HepG2 (cell line): ENCODE results near the gene NFKBIL1. TPM values are rescaled to one million over a fixed set of nuclear protein-coding genes. Genes with fewer than 3 reads are reported as not detected.
A peak's percentile ranks its signal among the peaks of the same experiment; 100 is the strongest.

ENCODE experiments used
- ATAC-seq: fragments of 200-7000 bp; cut with Tn5 transposase; 3 replicates; pipeline ENCODE4 v1.9.1; 2020; ENCODE audit warnings: mild to moderate bottlenecking, moderate library complexity
- BruUV-seq: library from RNA; stranded (reverse); fragments of 400-500 nt; replicated peaks from 2 replicates; lab custom pipeline; 2021; lab: Mats Ljungman, UMichigan
- CTCF ChIA-PET: fragments of 300-600 bp; formaldehyde crosslinking; extraction: SDS; loops from one replicate; lab custom pipeline; 2021; ENCODE audit warnings: low total read pairs, inconsistent platforms, low intra/inter-chr PET ratio; lab: Yijun Ruan, JAX
- POLR2A ChIA-PET: fragments of 350-600 bp; sonication (Branson Sonifier 250); formaldehyde crosslinking; loops from one replicate; lab custom pipeline; 2020; ENCODE audit warnings: antibody characterized with exemption, inconsistent platforms; lab: Yijun Ruan, JAX
- DNase-seq: peaks from one replicate; pipeline ENCODE4 v3.0.0-alpha.2; 2015; ENCODE audit warnings: low spot score
- FAIRE-seq: peaks from 3 replicates; lab custom pipeline; 2011; peaks lifted over from hg19 to GRCh38; lab: Jason Lieb, UNC
- H2AFZ ChIP-seq: one replicate; pipeline ENCODE4 v1.6.1; 2011; ENCODE audit warnings: low read length, inconsistent platforms
- H3K27ac ChIP-seq: fragments of 300-600 bp; 3 replicates; pipeline ENCODE4 v1.8.0; 2011; ENCODE audit warnings: mixed run types, mild to moderate bottlenecking, mixed read lengths, low read length, inconsistent platforms; ENCODE audit not compliant: insufficient read depth; ENCODE audit errors: extremely low read length
- H3K27me3 ChIP-seq, 2 experiments: fragments of 200-600 bp in 1 of 2; 2 replicates in 1 of 2; 3 replicates in 1 of 2; pipeline versions ENCODE4 v1.6.0 to v1.8.0; 2011; ENCODE audit warnings: low read length in 2 of 2, mild to moderate bottlenecking in 2 of 2, moderate library complexity in 2 of 2, inconsistent platforms in 1 of 2; ENCODE audit not compliant: insufficient read depth in 2 of 2, control insufficient read depth in 1 of 2
- H3K36me3 ChIP-seq, 2 experiments: fragments of 200-600 bp in 1 of 2; replicated peaks in 1 of 2; 2 replicates in 1 of 2; 3 replicates in 1 of 2; pipeline versions ENCODE4 v1.5.1 to v1.8.0; 2011; ENCODE audit warnings: low read length in 2 of 2, inconsistent platforms in 1 of 2; ENCODE audit not compliant: insufficient read depth in 2 of 2, control insufficient read depth in 1 of 2
- H3K4me1 ChIP-seq: 2 replicates; pipeline ENCODE4 v1.5.1; 2012; ENCODE audit warnings: low read length, inconsistent platforms; ENCODE audit not compliant: insufficient read depth
- H3K4me2 ChIP-seq: 2 replicates; pipeline ENCODE4 v1.6.0; 2011; ENCODE audit warnings: low read depth, low read length, inconsistent platforms
- H3K4me3 ChIP-seq, 3 experiments: fragments of 200-600 bp in 1 of 3; sonication (generic), shearing (Covaris generic) in 1 of 3; replicated peaks in 1 of 3; 2 replicates each; pipeline ENCODE4 v1.5.1; 2011 to 2016; ENCODE audit warnings: low read length in 3 of 3, inconsistent platforms in 2 of 3, low read depth in 2 of 3, mild to moderate bottlenecking in 2 of 3, control low read depth in 1 of 3, mixed read lengths in 1 of 3; ENCODE audit not compliant: insufficient read depth in 1 of 3
- H3K79me2 ChIP-seq: one replicate; pipeline ENCODE4 v1.6.1; 2011; ENCODE audit warnings: low read length, inconsistent platforms; ENCODE audit not compliant: insufficient read depth
- H3K9ac ChIP-seq: 2 replicates; pipeline ENCODE4 v1.6.0; 2011; ENCODE audit warnings: mild to moderate bottlenecking, low read depth, low read length, inconsistent platforms; ENCODE audit not compliant: insufficient read depth
- H3K9me3 ChIP-seq: 2 replicates; pipeline ENCODE4 v1.5.1; 2012; ENCODE audit warnings: mild to moderate bottlenecking, low read length
- H4K20me1 ChIP-seq: 2 replicates; pipeline ENCODE4 v1.6.0; 2011; ENCODE audit warnings: inconsistent platforms, mild to moderate bottlenecking, low read length, moderate library complexity; ENCODE audit not compliant: insufficient read depth
- CCDC6 ChIP-seq: sonication (generic); formaldehyde crosslinking; IDR thresholded peaks from 2 replicates; pipeline ENCODE4 v1.8.1; 2022; ENCODE audit warnings: mild to moderate bottlenecking, missing genetic modification reagents, moderate library complexity
- CHCHD3 ChIP-seq: sonication (generic); formaldehyde crosslinking; IDR thresholded peaks from 2 replicates; pipeline ENCODE4 v1.8.0; 2022; ENCODE audit warnings: mild to moderate bottlenecking, missing genetic modification reagents, moderate library complexity
- ERF ChIP-seq: IDR thresholded peaks from 2 replicates; pipeline ENCODE4 v1.6.1; 2018; ENCODE audit warnings: missing biosample characterization, missing genetic modification reagents
- KDM5A ChIP-seq: fragments of 200-600 bp; sonication (generic); IDR thresholded peaks from 2 replicates; pipeline ENCODE4 v1.7.0; 2018; ENCODE audit warnings: antibody characterized with exemption, mild to moderate bottlenecking, low read length, borderline replicate concordance
- MZF1 ChIP-seq: sonication (generic); formaldehyde crosslinking; IDR thresholded peaks from 2 replicates; pipeline ENCODE4 v1.8.1; 2023; ENCODE audit warnings: mild to moderate bottlenecking, missing genetic modification reagents, borderline replicate concordance
- SIX1 ChIP-seq: sonication (generic); formaldehyde crosslinking; IDR thresholded peaks from 2 replicates; pipeline ENCODE4 v1.4.0; 2020; ENCODE audit warnings: missing genetic modification reagents, borderline replicate concordance
- TEAD2 ChIP-seq: sonication (generic); formaldehyde crosslinking; IDR thresholded peaks from 2 replicates; pipeline ENCODE4 v1.9.0; 2021; ENCODE audit warnings: missing genetic modification reagents
- ZKSCAN8 ChIP-seq: IDR thresholded peaks from 2 replicates; pipeline ENCODE4 v1.6.1; 2016; ENCODE audit warnings: borderline replicate concordance, missing genetic modification reagents, missing compliant biosample characterization
- ZNF138 ChIP-seq: sonication (generic); formaldehyde crosslinking; IDR thresholded peaks from 2 replicates; pipeline ENCODE4 v1.5.0; 2020; ENCODE audit warnings: mild to moderate bottlenecking, low read depth, missing genetic modification reagents
- ZNF274 ChIP-seq: sonication (generic); formaldehyde crosslinking; IDR thresholded peaks from 2 replicates; pipeline ENCODE4 v1.5.1; 2020; ENCODE audit warnings: mild to moderate bottlenecking, missing genetic modification reagents
- ZNF33B ChIP-seq: sonication (generic); formaldehyde crosslinking; IDR thresholded peaks from 2 replicates; pipeline ENCODE4 v1.5.1; 2020; ENCODE audit warnings: mild to moderate bottlenecking, missing genetic modification reagents
- ZNF629 ChIP-seq: sonication (generic); formaldehyde crosslinking; conservative IDR thresholded peaks from 2 replicates; pipeline ENCODE4 v1.5.0; 2020; ENCODE audit warnings: missing genetic modification reagents
- ZNF713 ChIP-seq: sonication (generic); formaldehyde crosslinking; IDR thresholded peaks from 2 replicates; pipeline ENCODE4 v1.4.0; 2020; ENCODE audit warnings: mild to moderate bottlenecking, missing genetic modification reagents
- ZNF749 ChIP-seq: sonication (generic); formaldehyde crosslinking; IDR thresholded peaks from 2 replicates; pipeline ENCODE4 v1.8.0; 2022; ENCODE audit warnings: mild to moderate bottlenecking, missing genetic modification reagents, moderate library complexity, borderline replicate concordance
- ZNF780A ChIP-seq: sonication (generic); formaldehyde crosslinking; IDR thresholded peaks from 2 replicates; pipeline ENCODE4 v1.8.0; 2022; ENCODE audit warnings: mild to moderate bottlenecking, missing genetic modification reagents, moderate library complexity
- WGBS: methylation state at CpG from one replicate; pipeline ENCODE4 v1.1.6; 2017; ENCODE audit warnings: low lambda C conversion rate; 5-methylcytosine and 5-hydroxymethylcytosine counted together
- in situ Hi-C: cut with HindIII; loops from 2 replicates; pipeline ENCODE4 v1.10.0; 2017; ENCODE audit warnings: low pct_unique_long_range_greater_than_20kb; ENCODE audit not compliant: extremely low pct_ligation_motif_present
- intact Hi-C: fragments of 100-400 bp; cut with micrococcal nuclease; formaldehyde crosslinking; loops from one replicate; pipeline ENCODE4 v1.10.0; 2022; ENCODE audit not compliant: unreplicated experiment
- polyA plus RNA-seq, 8 experiments: library from polyadenylated mRNA; depleted of rRNA in 3 of 8; stranded (reverse) in 7 of 8; unstranded in 1 of 8; fragments of >200 nt; fragmentation: Illumina TruSeq in 4 of 8; extraction: Trizol in 4 of 8; gene quantifications; 2 replicates each; pipeline versions ENCODE4 v1.2.1 to v1.2.3, GENCODE V29; 2011 to 2016; ENCODE audit warnings: low read depth in 4 of 8, missing spikeins in 1 of 8, mixed read lengths in 1 of 8; ENCODE audit not compliant: insufficient read depth in 1 of 8
- total RNA-seq, 5 experiments: library from RNA; depleted of rRNA; stranded (reverse); fragments of >200 nt; fragmentation: Illumina TruSeq; extraction: Trizol; gene quantifications; 2 replicates each; pipeline ENCODE4 v1.2.3, GENCODE V29; 2016; ENCODE audit warnings: low read depth in 1 of 5
- TF ChIP-seq, protein P1 (sequence below): IDR thresholded peaks from 2 replicates; pipeline ENCODE4 v1.6.1; 2012; ENCODE audit warnings: inconsistent platforms

NFKBIL1 gene
- total and polyA plus RNA-seq, 2 of the 13 experiments (the other 11 are each of a cell fraction or from before 2014, with no cell fraction given) = 9.7 to 19.5 TPM

DNA sequence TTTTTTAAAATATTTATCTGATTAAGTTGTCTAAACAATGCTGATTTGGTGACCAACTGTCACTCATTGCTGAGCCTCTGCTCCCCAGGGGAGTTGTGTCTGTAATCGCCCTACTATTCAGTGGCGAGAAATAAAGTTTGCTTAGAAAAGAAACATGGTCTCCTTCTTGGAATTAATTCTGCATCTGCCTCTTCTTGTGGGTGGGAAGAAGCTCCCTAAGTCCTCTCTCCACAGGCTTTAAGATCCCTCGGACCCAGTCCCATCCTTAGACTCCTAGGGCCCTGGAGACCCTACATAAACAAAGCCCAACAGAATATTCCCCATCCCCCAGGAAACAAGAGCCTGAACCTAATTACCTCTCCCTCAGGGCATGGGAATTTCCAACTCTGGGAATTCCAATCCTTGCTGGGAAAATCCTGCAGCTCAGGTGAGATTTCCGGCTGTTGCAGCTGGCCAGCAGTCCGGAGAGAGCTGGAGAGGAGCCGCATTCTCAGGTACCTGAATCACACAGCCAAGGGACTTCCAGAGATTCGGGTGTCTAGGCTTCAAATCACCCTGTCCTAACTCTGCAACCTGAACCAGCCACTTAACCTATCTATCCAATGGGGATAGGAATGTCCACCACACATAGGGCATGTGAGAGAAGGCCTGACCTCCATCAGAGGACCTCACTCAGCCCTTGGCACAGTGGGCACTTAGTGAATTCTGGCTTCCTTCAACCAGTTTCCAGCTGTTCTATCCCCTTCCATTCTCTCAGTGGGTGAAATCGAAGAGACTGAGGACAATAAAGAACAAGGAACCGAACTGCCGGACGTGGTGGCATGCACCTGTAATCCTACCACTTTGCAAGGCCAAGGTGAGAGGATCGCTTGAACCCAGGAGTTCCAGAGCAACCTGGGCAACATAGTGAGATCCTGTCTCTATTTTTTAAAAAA lies 31.0 kb downstream of the NFKBIL1 start:
- intact Hi-C loops (no loop called here), in situ Hi-C loops (no loop called here)
- ChIA-PET CTCF (no interaction called here), POLR2A (interaction anchor here (1.6 to 2.3 kb wide), 3 partner anchors 20 to 86 kb away, joined by 4 to 9 read pairs (median 6); partner anchors contain the start of genes DDX39B and GPANK1)
- H3K9me3 ChIP-seq = no peaks in the 10 kb centered on the region
- FAIRE-seq (no peak), DNase-seq (no peak), ATAC-seq (no peak)
- no peak overlapping the region for H3K4me2 ChIP-seq
- no peak overlapping the region for H3K9ac ChIP-seq
- H3K27me3 ChIP-seq = peaks cover 16 to 89% of the 10 kb centered on the region in 2 experiments
- no peak overlapping the region for H3K27ac ChIP-seq
- no peaks in the 10 kb centered on the region for H4K20me1 ChIP-seq
- peaks cover 25% of the 10 kb centered on the region for H3K4me1 ChIP-seq
- H2AFZ ChIP-seq = no peak overlapping the region
- no peaks in the 10 kb centered on the region for H3K36me3 ChIP-seq
- TSS peak; percentile 52 for BruUV-seq
- no peak overlapping the region for H3K4me3 ChIP-seq
- TF ChIP-seq MZF1 (CRISPR knock-in tag) (no peak), ZNF138 (no peak), CCDC6 (no peak), ZNF713 (CRISPR knock-in tag) (no peak), ZNF780A (no peak), CHCHD3 (no peak), ZKSCAN8 (CRISPR knock-in tag) (no peak), ZNF749 (CRISPR knock-in tag) (no peak), ZNF629 (CRISPR knock-in tag) (no peak), ZNF274 (CRISPR knock-in tag) (no peak), TEAD2 (no peak), ERF (no peak), ZNF33B (CRISPR knock-in tag) (no peak), SIX1 (CRISPR knock-in tag) (no peak), KDM5A (no peak)
- TF ChIP-seq, protein P1, sequence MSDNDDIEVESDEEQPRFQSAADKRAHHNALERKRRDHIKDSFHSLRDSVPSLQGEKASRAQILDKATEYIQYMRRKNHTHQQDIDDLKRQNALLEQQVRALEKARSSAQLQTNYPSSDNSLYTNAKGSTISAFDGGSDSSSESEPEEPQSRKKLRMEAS = no peak
- H3K79me2 ChIP-seq = no peaks in the 10 kb centered on the region
- WGBS = 49% methylated on average over 10 of the region's 12 CpGs
